A549 treated with CpdA at 1 μM for 4 hours (cell line): ENCODE data around the gene HHIPL1. TPM values are rescaled to one million over a fixed set of nuclear protein-coding genes. Genes with fewer than 3 reads are reported as not detected.

Source experiments
- total RNA-seq: library from RNA; stranded (reverse); fragments of 200-300 nt; extraction: Qiagen RNA extraction; gene quantifications from 5 replicates; pipeline ENCODE4 v1.2.3, GENCODE V29; 2022; ENCODE audit warnings: low read depth

Gene HHIPL1
- total RNA-seq, result 0.19 to 0.25 TPM (median 0.22 TPM) in 5 replicates

DNA sequence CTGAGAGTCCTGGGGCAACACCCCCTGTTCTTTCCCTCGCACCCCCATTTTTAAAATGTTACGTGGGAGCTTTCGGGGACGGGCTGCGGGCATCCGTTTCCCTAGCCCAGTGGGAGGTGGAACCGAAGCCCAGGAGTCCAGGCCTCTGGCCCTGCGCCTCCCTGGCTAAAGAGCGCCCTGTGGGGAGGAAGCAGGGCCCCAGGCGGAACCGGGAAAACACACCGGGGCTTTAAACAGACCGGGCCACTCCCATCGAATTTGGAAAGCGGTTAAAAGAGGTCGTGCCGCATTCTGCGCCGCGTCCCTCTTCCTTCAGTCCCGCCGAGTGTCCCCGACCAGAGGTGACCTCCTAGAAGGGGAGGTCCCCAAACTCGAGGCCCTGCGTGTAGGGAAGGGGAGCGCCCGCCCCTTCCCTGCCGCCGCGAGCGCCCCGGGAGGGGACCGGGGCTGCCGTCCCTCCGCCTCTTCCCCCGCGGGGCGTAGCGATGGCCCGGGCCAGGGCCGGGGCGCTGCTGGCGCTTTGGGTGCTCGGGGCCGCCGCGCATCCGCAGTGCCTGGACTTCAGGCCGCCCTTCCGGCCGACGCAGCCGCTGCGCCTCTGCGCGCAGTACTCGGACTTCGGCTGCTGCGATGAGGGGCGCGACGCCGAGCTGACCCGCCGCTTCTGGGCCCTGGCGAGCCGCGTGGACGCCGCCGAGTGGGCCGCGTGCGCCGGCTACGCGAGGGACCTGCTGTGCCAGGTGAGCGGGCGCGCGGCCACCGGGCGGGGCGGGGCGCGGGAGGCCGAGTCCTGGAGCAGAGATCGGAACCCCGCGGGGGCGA lies at the start of gene HHIPL1:
TSS of gene HHIPL1 (plus strand) at position 407 of the 822 bp plus-strand sequence. CDS start at position 486, 79 bp downstream.

GRCh38 chr14:99603471-99604277 lies 41.3 kb upstream of the HHIPL1 start, which contains the start of gene CCDC85C:
CCDC85C (minus strand) TSS chr14:99604207; CDS start chr14:99603959, 248 bp downstream.

GRCh38 chr14:99683619-99684409 lies 38.9 kb downstream of the HHIPL1 start, which contains the start of gene CYP46A1:
CYP46A1 (plus strand) TSS chr14:99684298; CDS start chr14:99684418, 120 bp downstream.

Other genes starting within 250 kb of the HHIPL1 start
- gene SETD3, start 164.3 kb upstream of the HHIPL1 start, total RNA-seq, result 45.7 to 57.9 TPM (median 50.1 TPM) in 5 replicates
- 42.5 to 64.2 TPM (median 49.9 TPM) in 5 replicates for gene CCNK, start 163.7 kb upstream of the HHIPL1 start, total RNA-seq
- gene CCDC85C, start 40.9 kb upstream of the HHIPL1 start, total RNA-seq, result 35.9 to 42.1 TPM (median 38.2 TPM) in 5 replicates
- gene CYP46A1, start 39.2 kb downstream of the HHIPL1 start, total RNA-seq, result 0.06 to 0.14 TPM (median 0.11 TPM) in 4 of 5 replicates, not detected in the other
- 39.4 to 45.4 TPM (median 45.2 TPM) in 5 replicates for gene EML1, start 148.3 kb downstream of the HHIPL1 start, total RNA-seq